NT2/D1 (cell line): ENCODE results near the gene FUNDC1.

Experiments used
- DNase-seq: peaks from one replicate; pipeline ENCODE4 v3.0.0-alpha.2; 2011; ENCODE audit warnings: low read depth, low spot score
- H3K27me3 ChIP-seq: 2 replicates; pipeline ENCODE4 v1.6.0; 2011; ENCODE audit warnings: mild to moderate bottlenecking; ENCODE audit not compliant: insufficient read length, insufficient read depth
- H3K36me3 ChIP-seq: 2 replicates; pipeline ENCODE4 v1.6.1; 2011; ENCODE audit warnings: mild to moderate bottlenecking, low read length, mixed read lengths; ENCODE audit not compliant: insufficient read depth, insufficient read length
- H3K4me1 ChIP-seq: 2 replicates; pipeline ENCODE4 v1.5.1; 2011; ENCODE audit not compliant: insufficient read depth, insufficient read length
- H3K4me3 ChIP-seq: 2 replicates; pipeline ENCODE4 v1.5.1; 2011; ENCODE audit warnings: low read depth; ENCODE audit not compliant: insufficient read length
- H3K9ac ChIP-seq: 2 replicates; pipeline ENCODE4 v1.6.0; 2011; ENCODE audit warnings: low read depth; ENCODE audit not compliant: insufficient read length
- H3K9me3 ChIP-seq: 2 replicates; pipeline ENCODE4 v1.5.1; 2011; ENCODE audit warnings: mild to moderate bottlenecking, low read length; ENCODE audit not compliant: insufficient read depth
- SUZ12 ChIP-seq: IDR thresholded peaks from 2 replicates; pipeline ENCODE4 v1.6.1; 2011; ENCODE audit not compliant: insufficient read length, insufficient read depth; ENCODE audit errors: extremely low read depth
- YY1 ChIP-seq: IDR thresholded peaks from 2 replicates; pipeline ENCODE4 v1.6.1; 2011; ENCODE audit not compliant: insufficient read length, insufficient read depth
- ZNF274 ChIP-seq: IDR thresholded peaks from 2 replicates; pipeline ENCODE4 v1.6.1; 2011; ENCODE audit warnings: mild to moderate bottlenecking, low read depth, low read length

FUNDC1 gene

GRCh38 chrX:44503560-44503959, 39.1 kb downstream of the FUNDC1 start:
- Histone ChIP-seq H3K4me3 (no peak overlapping the region), H3K4me1 (peaks cover 3% of the 10 kb centered on the region), H3K9me3 (no peaks in the 10 kb centered on the region), H3K27me3 (no peaks in the 10 kb centered on the region), H3K9ac (no peak overlapping the region), H3K36me3 (no peaks in the 10 kb centered on the region)
- TF ChIP-seq ZNF274: no peak
- no peak for TF ChIP-seq SUZ12
- no peak for TF ChIP-seq YY1
- no peak for DNase-seq

- H3K4me3 ChIP-seq: no peak overlapping the region
- no peaks in the 10 kb centered on the region for H3K9me3 ChIP-seq
- no peak overlapping the region for H3K9ac ChIP-seq
- H3K36me3 ChIP-seq: no peaks in the 10 kb centered on the region
- no peaks in the 10 kb centered on the region for H3K4me1 ChIP-seq
- H3K27me3 ChIP-seq: no peaks in the 10 kb centered on the region
- no peak for TF ChIP-seq YY1
- TF ChIP-seq ZNF274: no peak
- no peak for TF ChIP-seq SUZ12
- DNase-seq: no peak
These were observed 47.6 kb downstream of the FUNDC1 start for GRCh38 chrX:44495091-44495490.

- TF ChIP-seq ZNF274 (no peak), YY1 (no peak), SUZ12 (no peak)
- no peak for DNase-seq
These were observed 48.3 kb downstream of the FUNDC1 start for GRCh38 chrX:44494357-44494756.

GRCh38 chrX:44489515-44489914, 53.1 kb downstream of the FUNDC1 start:
- no peak for TF ChIP-seq SUZ12
- no peak overlapping the region for H3K4me3 ChIP-seq
- H3K9ac ChIP-seq: no peak overlapping the region
- no peaks in the 10 kb centered on the region for H3K9me3 ChIP-seq
- no peak for DNase-seq
- no peaks in the 10 kb centered on the region for H3K27me3 ChIP-seq
- no peaks in the 10 kb centered on the region for H3K36me3 ChIP-seq
- no peaks in the 10 kb centered on the region for H3K4me1 ChIP-seq

More at GRCh38 chrX:44494357-44494756, 48.3 kb downstream of the FUNDC1 start:
- Histone ChIP-seq H3K36me3 (no peaks in the 10 kb centered on the region), H3K9me3 (no peaks in the 10 kb centered on the region), H3K4me1 (no peaks in the 10 kb centered on the region), H3K9ac (no peak overlapping the region), H3K27me3 (no peaks in the 10 kb centered on the region), H3K4me3 (no peak overlapping the region)

- Histone ChIP-seq H3K9me3 (no peaks in the 10 kb centered on the region), H3K36me3 (no peaks in the 10 kb centered on the region), H3K4me1 (no peaks in the 10 kb centered on the region), H3K27me3 (no peaks in the 10 kb centered on the region), H3K4me3 (no peak overlapping the region), H3K9ac (no peak overlapping the region)
- TF ChIP-seq YY1 (no peak), ZNF274 (no peak), SUZ12 (no peak)
- DNase-seq: no peak
These were observed 58.0 kb downstream of the FUNDC1 start for GRCh38 chrX:44484607-44485146.

DNA sequence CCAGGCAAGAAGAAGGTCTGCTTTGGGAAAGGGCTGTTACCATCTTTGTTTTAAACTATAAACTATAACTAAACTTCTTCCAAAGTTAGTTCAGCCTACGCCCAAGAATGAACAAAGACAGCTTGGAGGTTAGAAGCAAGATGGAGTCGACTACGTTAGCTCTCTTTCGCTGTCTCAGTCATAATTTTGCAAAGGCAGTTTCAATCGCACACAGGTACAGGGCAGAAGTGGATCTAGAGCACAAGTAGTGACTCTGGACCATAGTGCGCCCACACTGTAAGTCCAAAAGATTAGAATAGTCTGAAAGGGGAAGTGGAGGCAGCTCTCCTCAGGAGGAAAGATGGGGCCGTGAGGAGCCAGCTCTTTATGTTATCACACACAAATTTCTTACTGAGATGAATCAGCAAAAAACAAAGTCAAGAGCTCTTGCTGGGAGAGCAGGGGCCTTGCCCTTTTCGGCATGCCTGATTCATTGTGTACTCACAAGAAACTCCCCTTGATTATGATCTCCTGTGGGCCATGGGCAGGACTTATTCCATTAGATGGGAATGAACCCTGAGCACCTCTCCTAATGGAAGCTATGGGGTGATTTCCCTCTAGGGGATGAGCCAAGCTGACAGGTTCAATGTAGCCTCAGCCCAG, 58.6 kb downstream of the FUNDC1 start:
- no peaks in the 10 kb centered on the region for H3K4me1 ChIP-seq
- H3K36me3 ChIP-seq: no peaks in the 10 kb centered on the region
- no peaks in the 10 kb centered on the region for H3K9me3 ChIP-seq
- no peaks in the 10 kb centered on the region for H3K27me3 ChIP-seq
- TF ChIP-seq YY1: no peak
- TF ChIP-seq SUZ12: no peak
- no peak for TF ChIP-seq ZNF274
- DNase-seq: no peak
- no peak overlapping the region for H3K9ac ChIP-seq
- no peak overlapping the region for H3K4me3 ChIP-seq

DNA sequence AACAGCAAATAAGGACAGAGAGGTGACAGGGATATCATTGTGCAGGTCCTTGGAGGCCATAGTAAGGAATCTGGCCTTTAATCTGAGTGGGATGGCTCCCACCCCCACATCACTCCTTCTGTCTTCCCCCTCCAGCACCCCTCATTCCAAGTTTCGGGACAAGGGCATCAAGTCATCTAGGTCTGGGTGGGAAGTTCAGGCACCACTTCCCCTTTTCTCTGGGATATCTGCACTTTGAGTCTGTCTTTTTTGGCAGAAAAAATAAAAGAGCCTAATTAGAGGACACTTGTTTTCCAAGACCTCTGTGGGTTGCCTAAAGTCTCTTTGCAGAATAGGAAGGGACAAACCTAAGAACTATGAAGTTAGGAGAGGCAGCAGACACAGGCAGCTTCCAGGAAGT, 60.1 kb downstream of the FUNDC1 start:
- TF ChIP-seq YY1 (no peak), ZNF274 (no peak), SUZ12 (no peak)
- H3K4me3 ChIP-seq: no peak overlapping the region
- no peak for DNase-seq
- H3K27me3 ChIP-seq: no peaks in the 10 kb centered on the region
- no peaks in the 10 kb centered on the region for H3K4me1 ChIP-seq
- H3K9me3 ChIP-seq: no peaks in the 10 kb centered on the region
- no peaks in the 10 kb centered on the region for H3K36me3 ChIP-seq
- no peak overlapping the region for H3K9ac ChIP-seq

DNA sequence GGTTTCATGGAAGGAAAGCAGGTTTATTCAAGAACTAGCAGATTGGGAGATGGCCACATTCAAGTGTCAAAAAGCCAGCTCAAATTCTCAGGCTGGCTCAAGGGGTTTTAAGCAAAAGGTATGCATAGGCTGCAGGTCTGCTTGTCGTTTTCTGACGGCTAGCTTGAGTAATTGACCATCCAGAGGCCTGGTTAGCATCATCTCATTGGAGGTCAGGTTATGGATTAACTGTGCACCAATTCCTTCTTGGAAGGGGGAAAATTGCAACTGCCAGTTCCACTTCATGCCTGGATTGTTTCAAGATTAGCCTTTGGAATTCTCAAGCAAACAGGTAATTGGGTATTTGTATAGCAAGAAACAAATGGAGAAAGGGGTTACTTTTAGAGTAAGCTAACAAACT, 62.1 kb downstream of the FUNDC1 start:
- Histone ChIP-seq H3K36me3 (no peaks in the 10 kb centered on the region), H3K27me3 (no peaks in the 10 kb centered on the region), H3K9me3 (no peaks in the 10 kb centered on the region), H3K4me1 (no peaks in the 10 kb centered on the region), H3K4me3 (no peak overlapping the region), H3K9ac (no peak overlapping the region)
- DNase-seq: no peak
- TF ChIP-seq YY1 (no peak), ZNF274 (no peak), SUZ12 (no peak)
